Upper lobe of right lung (tissue), 1 donor: ENCODE results near the gene PLEKHJ1. TPM values are rescaled to one million over a fixed set of nuclear protein-coding genes. Genes with fewer than 3 reads are reported as not detected.

Experiments
- ATAC-seq: fragments of 200-7000 bp; cut with Tn5 transposase; one replicate; pipeline ENCODE4 v1.9.1; 2020; ENCODE audit warnings: mild to moderate bottlenecking, moderate library complexity
- DNase-seq: peaks from one replicate; pipeline ENCODE4 v3.0.0-alpha.2; 2020
- H3K27ac ChIP-seq: fragments of 200-600 bp; one replicate; pipeline ENCODE4 v1.8.0; 2022
- H3K27me3 ChIP-seq: fragments of 200-600 bp; one replicate; pipeline ENCODE4 v1.8.0; 2022; ENCODE audit warnings: mild to moderate bottlenecking
- H3K36me3 ChIP-seq: fragments of 200-600 bp; one replicate; pipeline ENCODE4 v1.8.0; 2022
- H3K4me1 ChIP-seq: fragments of 200-600 bp; one replicate; pipeline ENCODE4 v1.8.0; 2022
- H3K4me3 ChIP-seq: fragments of 200-600 bp; one replicate; pipeline ENCODE4 v1.8.0; 2022; ENCODE audit warnings: mild to moderate bottlenecking
- H3K9me3 ChIP-seq: fragments of 200-600 bp; one replicate; pipeline ENCODE4 v1.8.0; 2022
- intact Hi-C: fragments of 100-400 bp; cut with DNase I; formaldehyde crosslinking; loops from one replicate; pipeline ENCODE4 v1.11.0; 2022
- total RNA-seq: library from RNA; stranded (reverse); fragmentation: NEBNext Ultra II Directional; extraction: Animal tissue kit (Norgen Biotek cat#: 25700); gene quantifications from one replicate; pipeline ENCODE4 v1.2.1, GENCODE V29; 2021
- TF ChIP-seq, protein P1 (sequence below): fragments of 200-600 bp; IDR thresholded peaks from one replicate; pipeline ENCODE4 v1.8.0; 2022; ENCODE audit warnings: antibody characterized with exemption
- donor health status: DM: no; HTN: yes; CAD: no; lungs with severe emphysema.

Gene PLEKHJ1
- total RNA-seq, 1 donor from 2014 or later: 54.6 TPM

DNA sequence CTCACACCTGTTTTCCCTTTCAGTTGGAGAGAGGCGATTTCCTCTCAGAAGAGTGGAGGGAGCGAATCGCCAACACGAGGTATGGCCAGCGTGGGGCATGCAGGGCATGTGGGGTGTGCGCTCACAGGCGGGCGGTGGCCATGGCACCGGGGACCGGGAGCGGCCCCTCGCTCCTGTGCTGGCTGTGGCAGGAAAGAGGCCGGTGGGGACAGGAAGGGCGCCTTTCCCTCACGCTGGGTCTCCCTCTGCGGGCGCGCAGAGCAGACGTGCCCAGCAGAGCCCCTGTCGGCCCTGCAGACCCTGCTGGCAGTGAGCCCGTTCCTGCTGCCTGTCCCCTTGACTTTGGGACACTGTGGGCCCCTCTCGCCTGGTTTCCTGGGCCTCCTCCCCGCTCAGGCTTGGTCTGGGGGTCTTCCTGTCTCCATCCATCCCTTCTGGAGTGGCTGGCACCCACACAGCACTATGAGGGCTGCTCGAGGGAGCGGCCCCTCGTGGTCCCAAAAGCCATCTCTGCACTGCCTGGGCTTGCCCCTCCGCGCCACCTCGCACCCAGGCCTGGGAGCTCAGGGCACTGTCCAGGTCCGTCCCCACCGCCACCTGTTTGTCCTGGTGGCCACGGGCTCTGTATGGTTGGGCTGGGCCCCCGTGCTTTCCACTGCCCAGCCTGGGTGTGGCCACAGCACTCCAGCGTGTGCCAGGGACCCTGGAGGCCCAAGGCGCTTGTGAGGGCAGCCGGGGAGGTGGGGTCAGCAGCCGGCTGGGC, 36.1 kb downstream of the PLEKHJ1 start:
- intact Hi-C loops: no loop called here
- ATAC-seq (no peak), DNase-seq (no peak)
- H3K4me3 ChIP-seq: no peak overlapping the region
- H3K36me3 ChIP-seq: peaks cover 40% of the 10 kb centered on the region
- no peaks in the 10 kb centered on the region for H3K9me3 ChIP-seq
- H3K27me3 ChIP-seq: no peaks in the 10 kb centered on the region
- TF ChIP-seq, protein P1, sequence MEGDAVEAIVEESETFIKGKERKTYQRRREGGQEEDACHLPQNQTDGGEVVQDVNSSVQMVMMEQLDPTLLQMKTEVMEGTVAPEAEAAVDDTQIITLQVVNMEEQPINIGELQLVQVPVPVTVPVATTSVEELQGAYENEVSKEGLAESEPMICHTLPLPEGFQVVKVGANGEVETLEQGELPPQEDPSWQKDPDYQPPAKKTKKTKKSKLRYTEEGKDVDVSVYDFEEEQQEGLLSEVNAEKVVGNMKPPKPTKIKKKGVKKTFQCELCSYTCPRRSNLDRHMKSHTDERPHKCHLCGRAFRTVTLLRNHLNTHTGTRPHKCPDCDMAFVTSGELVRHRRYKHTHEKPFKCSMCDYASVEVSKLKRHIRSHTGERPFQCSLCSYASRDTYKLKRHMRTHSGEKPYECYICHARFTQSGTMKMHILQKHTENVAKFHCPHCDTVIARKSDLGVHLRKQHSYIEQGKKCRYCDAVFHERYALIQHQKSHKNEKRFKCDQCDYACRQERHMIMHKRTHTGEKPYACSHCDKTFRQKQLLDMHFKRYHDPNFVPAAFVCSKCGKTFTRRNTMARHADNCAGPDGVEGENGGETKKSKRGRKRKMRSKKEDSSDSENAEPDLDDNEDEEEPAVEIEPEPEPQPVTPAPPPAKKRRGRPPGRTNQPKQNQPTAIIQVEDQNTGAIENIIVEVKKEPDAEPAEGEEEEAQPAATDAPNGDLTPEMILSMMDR: no peak
- H3K27ac ChIP-seq: no peak overlapping the region
- no peaks in the 10 kb centered on the region for H3K4me1 ChIP-seq

DNA sequence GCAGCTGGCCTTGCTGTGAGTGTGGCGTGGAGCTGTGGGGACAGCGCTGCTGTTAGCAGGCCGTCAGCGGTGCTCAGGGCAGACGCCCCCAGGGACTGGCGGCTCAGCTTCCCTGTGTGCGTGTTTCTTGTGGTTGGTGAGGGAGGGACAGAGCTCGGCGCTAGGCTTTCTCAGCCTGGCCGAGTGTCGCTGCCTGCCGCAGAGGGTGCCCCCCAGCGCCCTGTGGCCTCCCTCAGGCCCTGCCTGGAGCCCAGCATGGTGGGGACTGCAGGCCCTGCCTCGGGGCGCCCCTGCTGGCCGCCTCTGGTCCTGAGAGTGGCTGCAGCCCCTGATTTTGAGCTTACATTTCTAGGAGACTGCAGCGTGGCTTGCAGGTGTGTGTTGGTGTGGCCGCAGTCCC, 36.9 kb downstream of the PLEKHJ1 start:
- Histone ChIP-seq H3K4me3 (no peak overlapping the region), H3K36me3 (peaks cover 48% of the 10 kb centered on the region)
- no peak for ATAC-seq

DNA sequence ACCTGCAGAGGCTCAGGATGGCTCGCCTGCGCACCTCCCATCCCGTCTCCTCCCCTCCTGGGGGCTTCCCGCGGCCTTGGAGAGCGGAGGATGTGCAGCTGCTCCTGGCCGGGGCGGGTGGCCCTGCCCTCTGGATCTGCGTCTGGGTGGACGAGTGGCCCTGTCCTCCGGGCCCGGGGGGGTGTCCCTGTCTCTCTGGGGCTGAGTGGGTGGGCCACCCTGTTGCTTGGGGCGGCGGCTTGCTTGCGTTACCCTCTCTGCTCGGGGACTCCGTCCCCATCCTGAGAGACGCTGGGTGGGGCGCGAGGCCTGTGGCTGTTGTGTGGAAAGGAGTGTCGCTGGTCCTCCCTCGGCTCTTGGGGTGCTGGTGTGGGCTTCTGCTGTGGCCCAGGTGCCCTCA, 37.8 kb downstream of the PLEKHJ1 start:
- no peak for DNase-seq
- no peak for ATAC-seq
- H3K4me1 ChIP-seq: no peaks in the 10 kb centered on the region
- no peak overlapping the region for H3K27ac ChIP-seq
- intact Hi-C loops: no loop called here
- H3K9me3 ChIP-seq: no peaks in the 10 kb centered on the region
- no peaks in the 10 kb centered on the region for H3K27me3 ChIP-seq
- H3K36me3 ChIP-seq: peaks cover 50% of the 10 kb centered on the region
- no peak overlapping the region for H3K4me3 ChIP-seq
- TF ChIP-seq, protein P1: no peak

More for the DNA sequence above, 36.9 kb downstream of the PLEKHJ1 start:
- Histone ChIP-seq H3K27ac (no peak overlapping the region), H3K27me3 (no peaks in the 10 kb centered on the region), H3K4me1 (no peaks in the 10 kb centered on the region), H3K9me3 (no peaks in the 10 kb centered on the region)
- no peak for DNase-seq
- TF ChIP-seq, protein P1: no peak
- intact Hi-C loops: no loop called here

DNA sequence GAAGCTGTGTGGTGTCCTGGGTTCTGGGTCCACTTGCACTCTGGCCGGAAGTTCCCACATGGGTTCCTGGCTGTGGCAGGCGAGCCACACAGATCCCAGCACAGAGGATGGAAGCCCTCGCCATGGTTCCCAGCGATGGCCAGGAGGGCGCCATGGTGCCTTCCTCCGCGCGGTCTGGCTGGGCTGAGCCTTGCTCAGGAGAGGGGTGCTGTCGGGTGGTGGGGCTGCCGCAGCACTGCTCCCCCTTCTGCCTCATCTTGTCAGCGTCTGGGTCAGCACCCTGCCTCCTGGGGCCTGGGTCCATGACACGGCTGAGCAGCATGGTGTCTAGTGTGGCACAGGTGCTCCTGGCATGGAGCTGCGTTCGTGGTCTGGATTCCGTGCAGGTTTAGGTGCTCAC, 38.9 kb downstream of the PLEKHJ1 start:
- no peaks in the 10 kb centered on the region for H3K4me1 ChIP-seq
- ATAC-seq (no peak), DNase-seq (no peak)
- TF ChIP-seq, protein P1: no peak
- no peaks in the 10 kb centered on the region for H3K9me3 ChIP-seq
- no peaks in the 10 kb centered on the region for H3K27me3 ChIP-seq
- no peak overlapping the region for H3K27ac ChIP-seq
- H3K4me3 ChIP-seq: no peak overlapping the region
- intact Hi-C loops: no loop called here
- peaks cover 40% of the 10 kb centered on the region for H3K36me3 ChIP-seq

DNA sequence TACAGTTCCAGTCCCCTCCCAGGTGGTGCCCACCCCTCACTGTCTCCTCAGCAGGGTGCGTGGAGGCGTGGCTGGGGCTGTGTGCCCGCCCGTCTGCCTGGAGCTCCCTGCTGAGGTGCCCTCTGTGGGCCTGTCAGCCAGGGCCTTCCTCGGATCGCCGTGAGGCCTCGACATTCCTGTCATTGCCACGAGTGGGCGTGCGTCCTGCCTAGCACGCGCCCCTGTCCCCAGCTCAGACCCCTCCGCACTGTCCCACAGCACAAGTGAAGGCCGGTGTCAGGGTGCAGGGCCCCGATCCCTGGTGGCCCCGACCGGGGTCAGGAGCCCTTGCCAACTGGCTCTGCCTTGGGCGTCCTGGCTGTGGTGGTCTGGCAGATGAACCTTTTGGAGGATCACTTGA, 40.2 kb downstream of the PLEKHJ1 start:
- no peaks in the 10 kb centered on the region for H3K4me1 ChIP-seq
- no peak for DNase-seq
- no peak overlapping the region for H3K4me3 ChIP-seq
- no peaks in the 10 kb centered on the region for H3K9me3 ChIP-seq
- peaks cover 52% of the 10 kb centered on the region for H3K36me3 ChIP-seq
- ATAC-seq: no peak
- H3K27ac ChIP-seq: no peak overlapping the region
- intact Hi-C loops: no loop called here
- no peaks in the 10 kb centered on the region for H3K27me3 ChIP-seq
- TF ChIP-seq, protein P1: no peak
